HG02759 (cell line): Measurements from ENCODE around the gene PIAS1.
A peak's percentile ranks its signal among the peaks of the same experiment; 100 is the strongest.
"Not testable (repeated sequence)": the region's sequence is repeated elsewhere in the genome, so short reads cannot be mapped to it uniquely, and the experiment has no call there.

Source experiments
- ATAC-seq: cut with Tn5 transposase; IDR thresholded peaks from one replicate; pipeline ENCODE4 v1.9.1; 2021; ENCODE audit warnings: mild to moderate bottlenecking, moderate library complexity; ENCODE audit not compliant: unreplicated experiment

PIAS1 gene

GRCh38 chr15:68053701-68054627 lies at the start of gene PIAS1:
TSS of gene PIAS1 (plus strand) at chr15:68054315. CDS start at chr15:68054327, 12 bp downstream.
- peak; percentile 90 for ATAC-seq

- not testable (repeated sequence) for ATAC-seq
These were observed 46.5 kb upstream of the PIAS1 start for GRCh38 chr15:68007642-68008041.

- no peak for ATAC-seq
These were observed 43.6 kb upstream of the PIAS1 start for GRCh38 chr15:68010361-68011153.

- no peak for ATAC-seq
These were observed 41.2 kb upstream of the PIAS1 start for GRCh38 chr15:68012911-68013310.

GRCh38 chr15:68014219-68014618 lies 39.9 kb upstream of the PIAS1 start:
- ATAC-seq, result no peak

- ATAC-seq, result no peak
These were observed 38.9 kb upstream of the PIAS1 start for GRCh38 chr15:68015244-68015643.

- ATAC-seq, result no peak
These were observed 36.9 kb upstream of the PIAS1 start for GRCh38 chr15:68017201-68017600.

GRCh38 chr15:68018797-68019444 lies 35.2 kb upstream of the PIAS1 start:
- no peak for ATAC-seq

GRCh38 chr15:68019814-68020525 lies 34.1 kb upstream of the PIAS1 start:
- ATAC-seq, result no peak

GRCh38 chr15:68020685-68021084 lies 33.4 kb upstream of the PIAS1 start:
- ATAC-seq, result no peak

GRCh38 chr15:68022061-68022460 lies 32.1 kb upstream of the PIAS1 start:
- no peak for ATAC-seq

- no peak for ATAC-seq
These were observed 30.6 kb upstream of the PIAS1 start for GRCh38 chr15:68023307-68024101.

GRCh38 chr15:68025835-68026424 lies 28.2 kb upstream of the PIAS1 start:
- no peak for ATAC-seq

GRCh38 chr15:68027388-68027787 lies 26.7 kb upstream of the PIAS1 start:
- ATAC-seq, result no peak

- no peak for ATAC-seq
These were observed 25.8 kb upstream of the PIAS1 start for GRCh38 chr15:68028137-68028887.

- ATAC-seq, result no peak
These were observed 25.3 kb upstream of the PIAS1 start for GRCh38 chr15:68028888-68029207.

- no peak for ATAC-seq
These were observed 24.2 kb upstream of the PIAS1 start for GRCh38 chr15:68029959-68030358.

GRCh38 chr15:68031404-68031803 lies 22.7 kb upstream of the PIAS1 start:
- no peak for ATAC-seq

GRCh38 chr15:68032672-68033071 lies 21.4 kb upstream of the PIAS1 start:
- peak; percentile 43 for ATAC-seq
